CD14-positive monocyte (primary cell): ENCODE results near the gene TSPAN18. TPM values are rescaled to one million over a fixed set of nuclear protein-coding genes. Genes with fewer than 3 reads are reported as not detected.

Experiments used
- DNase-seq, 3 donors: peaks; one replicate each; pipeline ENCODE4 v3.0.0-alpha.2; 2011 to 2022
- H2AFZ ChIP-seq: 2 replicates; pipeline ENCODE4 v1.6.0; 2012; ENCODE audit warnings: mild to moderate bottlenecking, low read depth, low read length, inconsistent platforms; ENCODE audit not compliant: insufficient read depth, poor library complexity, severe bottlenecking
- H3K27ac ChIP-seq, 2 donors: 1 replicate in 1 of 2; 2 replicates in 1 of 2; pipeline ENCODE4 v1.5.1; 2012 to 2013; ENCODE audit warnings: low read length in 2 of 2, control low read depth in 1 of 2, inconsistent platforms in 1 of 2, low read depth in 1 of 2, mild to moderate bottlenecking in 1 of 2
- H3K27me3 ChIP-seq, 2 donors: one replicate each; pipeline versions ENCODE4 v1.6.0 to v1.6.1; 2011 to 2013; ENCODE audit warnings: low read length in 2 of 2; ENCODE audit not compliant: control insufficient read depth in 2 of 2, insufficient read depth in 2 of 2
- H3K36me3 ChIP-seq, 2 donors: replicated peaks in 1 of 2; 1 replicate in 1 of 2; 2 replicates in 1 of 2; pipeline versions ENCODE4 v1.5.1 to v1.6.1; 2012 to 2013; ENCODE audit warnings: low read length in 2 of 2, control low read depth in 1 of 2, inconsistent platforms in 1 of 2, mild to moderate bottlenecking in 1 of 2; ENCODE audit not compliant: insufficient read depth in 2 of 2, control insufficient read depth in 1 of 2
- H3K4me1 ChIP-seq, 2 donors: 1 replicate in 1 of 2; 2 replicates in 1 of 2; pipeline versions ENCODE4 v1.5.1 to v1.6.1; 2012 to 2013; ENCODE audit warnings: low read length in 2 of 2, control low read depth in 1 of 2, inconsistent platforms in 1 of 2, mild to moderate bottlenecking in 1 of 2, moderate library complexity in 1 of 2; ENCODE audit not compliant: insufficient read depth in 2 of 2, control insufficient read depth in 1 of 2
- H3K4me2 ChIP-seq: replicated peaks from 2 replicates; pipeline ENCODE3; 2012; ENCODE audit warnings: low read length, moderate library complexity, mild to moderate bottlenecking; ENCODE audit not compliant: poor library complexity, severe bottlenecking; ENCODE audit errors: extremely low read depth
- H3K4me3 ChIP-seq, 3 experiments: fragments of 200-600 bp in 1 of 3; sonication (generic) in 1 of 3; replicated peaks in 1 of 3; 1 replicate in 2 of 3; 2 replicates in 1 of 3; pipeline ENCODE4 v1.5.1; 2011 to 2013; ENCODE audit warnings: low read length in 3 of 3, mild to moderate bottlenecking in 3 of 3, control low read depth in 2 of 3, low read depth in 2 of 3, inconsistent platforms in 1 of 3, moderate library complexity in 1 of 3
- H3K79me2 ChIP-seq: 2 replicates; pipeline ENCODE4 v1.6.0; 2012; ENCODE audit warnings: mild to moderate bottlenecking, control low read depth, inconsistent platforms, low read length, moderate library complexity; ENCODE audit not compliant: insufficient read depth
- H3K9ac ChIP-seq: 2 replicates; pipeline ENCODE4 v1.6.0; 2017; ENCODE audit warnings: low read length, mild to moderate bottlenecking; ENCODE audit not compliant: insufficient read depth, poor library complexity, severe bottlenecking
- H3K9me3 ChIP-seq, 2 donors: replicated peaks in 1 of 2; 1 replicate in 1 of 2; 2 replicates in 1 of 2; pipeline versions ENCODE4 v1.5.1 to v1.6.1; 2012 to 2013; ENCODE audit warnings: low read length in 2 of 2, control low read depth in 1 of 2; ENCODE audit not compliant: control insufficient read depth in 1 of 2, insufficient read depth in 1 of 2
- H4K20me1 ChIP-seq: 2 replicates; pipeline ENCODE4 v1.6.0; 2012; ENCODE audit warnings: mild to moderate bottlenecking, low read length, control low read depth, moderate library complexity; ENCODE audit not compliant: insufficient read depth
- H3K27ac Mint-ChIP-seq, 7 donors: one replicate each; pipeline ENCODE4 v1.8.0; 2020; ENCODE audit warnings: mild to moderate bottlenecking in 7 of 7, mixed read lengths in 7 of 7, moderate library complexity in 6 of 7, inconsistent platforms in 2 of 7
- H3K27me3 Mint-ChIP-seq, 3 donors: one replicate each; pipeline ENCODE4 v1.8.0; 2021 to 2022; ENCODE audit warnings: low read depth in 3 of 3, mild to moderate bottlenecking in 3 of 3, mixed read lengths in 3 of 3, moderate library complexity in 3 of 3, inconsistent platforms in 1 of 3
- H3K36me3 Mint-ChIP-seq, 2 donors: one replicate each; pipeline ENCODE4 v1.8.0; 2020; ENCODE audit warnings: mixed read lengths in 2 of 2, inconsistent platforms in 1 of 2, mild to moderate bottlenecking in 1 of 2
- H3K4me1 Mint-ChIP-seq: one replicate; pipeline ENCODE4 v1.8.0; 2020; ENCODE audit warnings: mild to moderate bottlenecking, mixed read lengths
- H3K4me3 Mint-ChIP-seq, 2 donors: one replicate each; pipeline ENCODE4 v1.8.0; 2020; ENCODE audit warnings: mild to moderate bottlenecking in 2 of 2, mixed read lengths in 2 of 2, moderate library complexity in 1 of 2
- H3K9me3 Mint-ChIP-seq, 7 donors: one replicate each; pipeline ENCODE4 v1.8.0; 2020 to 2022; ENCODE audit warnings: mixed read lengths in 7 of 7, mild to moderate bottlenecking in 6 of 7, moderate library complexity in 6 of 7, inconsistent platforms in 2 of 7
- CTCF ChIP-seq: fragments of 200-600 bp; IDR thresholded peaks from one replicate; pipeline ENCODE4 v1.8.0; 2022; ENCODE audit warnings: antibody characterized with exemption, mild to moderate bottlenecking
- WGBS: methylation state at CpG from one replicate; pipeline ENCODE4 v1.1.5; 2013; ENCODE audit warnings: missing lambda C conversion rate; ENCODE audit not compliant: insufficient coverage; 5-methylcytosine and 5-hydroxymethylcytosine counted together
- intact Hi-C, 2 donors: fragments of 100-400 bp; cut with micrococcal nuclease; formaldehyde crosslinking; loops; one replicate each; pipeline versions ENCODE4 v1.15.0 to v1.15.1; 2023
- polyA plus RNA-seq, 3 donors: library from polyadenylated mRNA; depleted of rRNA in 1 of 3; unstranded in 2 of 3; stranded (reverse) in 1 of 3; fragments of 300-500 nt in 2 of 3; fragments of >200 nt in 1 of 3; fragmentation: Illumina TruSeq in 2 of 3; gene quantifications; 1 replicate in 2 of 3; 2 replicates in 1 of 3; pipeline ENCODE4 v1.2.3, GENCODE V29; 2012 to 2021

Gene TSPAN18
- polyA plus RNA-seq, 3 donors, result not detected

- Mint-ChIP-seq H3K4me1 (peaks cover 8% of the 10 kb centered on the region), H3K27ac (no peak overlapping the region), H3K36me3 (no peaks in the 10 kb centered on the region), H3K9me3 (peaks cover 0 to 13% (median 3%) of the 10 kb centered on the region in 7 donors), H3K27me3 (peaks cover 6 to 8% (median 8%) of the 10 kb centered on the region in 3 donors), H3K4me3 (no peak overlapping the region)
- no peak for DNase-seq
- H3K4me3 ChIP-seq, result no peak overlapping the region
- WGBS, result no CpG with 5 or more reads among the region's 4 CpGs
- H3K79me2 ChIP-seq, result no peaks in the 10 kb centered on the region
- intact Hi-C loops, result no loop called here
- no peak overlapping the region for H3K9ac ChIP-seq
- H3K4me1 ChIP-seq, result peaks cover 0 to under 1% of the 10 kb centered on the region in 2 donors
- no peak for TF ChIP-seq CTCF
- H3K9me3 ChIP-seq, result no peaks in the 10 kb centered on the region
- no peak overlapping the region for H2AFZ ChIP-seq
- H3K27ac ChIP-seq, result no peak overlapping the region
- no peak overlapping the region for H3K4me2 ChIP-seq
- H3K36me3 ChIP-seq, result no peaks in the 10 kb centered on the region
- no peaks in the 10 kb centered on the region for H4K20me1 ChIP-seq
- H3K27me3 ChIP-seq, result no peaks in the 10 kb centered on the region
Observed at GRCh38 chr11:44835296-44835695, 108.5 kb downstream of the TSPAN18 start.

DNA sequence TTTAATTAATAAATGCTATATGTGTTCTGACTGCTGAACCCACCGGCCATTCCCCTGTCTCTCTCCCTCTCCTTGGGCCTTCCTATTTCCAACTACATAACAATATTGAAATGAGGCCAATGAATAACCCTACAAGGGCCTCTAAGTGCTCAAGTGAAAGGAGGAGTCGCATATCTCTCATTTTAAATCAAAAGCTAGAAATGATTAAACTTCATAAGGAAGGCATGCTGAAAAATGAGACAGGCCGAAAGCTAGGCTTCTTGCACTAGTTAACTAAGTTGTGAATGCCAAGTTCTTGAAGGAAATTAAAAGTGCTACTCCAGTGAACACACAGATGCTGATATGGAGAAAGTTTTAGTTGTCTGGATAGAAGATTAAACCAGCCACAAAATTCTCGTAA lies 109.2 kb downstream of the TSPAN18 start:
- H2AFZ ChIP-seq, result no peak overlapping the region
- Mint-ChIP-seq H3K4me3 (no peak overlapping the region), H3K27me3 (peaks cover 6 to 10% (median 8%) of the 10 kb centered on the region in 3 donors), H3K9me3 (peaks cover 0 to 13% (median 3%) of the 10 kb centered on the region in 7 donors), H3K27ac (no peak overlapping the region), H3K36me3 (no peaks in the 10 kb centered on the region), H3K4me1 (peaks cover 4% of the 10 kb centered on the region)
- H3K4me3 ChIP-seq, result no peak overlapping the region
- H3K27ac ChIP-seq, result no peak overlapping the region
- no peaks in the 10 kb centered on the region for H4K20me1 ChIP-seq
- WGBS, result 100% methylated on average over 1 of the region's 4 CpGs
- intact Hi-C loops, result no loop called here
- H3K79me2 ChIP-seq, result no peaks in the 10 kb centered on the region
- no peak overlapping the region for H3K9ac ChIP-seq
- no peaks in the 10 kb centered on the region for H3K4me1 ChIP-seq
- no peak for DNase-seq
- no peaks in the 10 kb centered on the region for H3K36me3 ChIP-seq
- H3K27me3 ChIP-seq, result no peaks in the 10 kb centered on the region
- no peak overlapping the region for H3K4me2 ChIP-seq
- TF ChIP-seq CTCF, result no peak
- no peaks in the 10 kb centered on the region for H3K9me3 ChIP-seq
